Transverse colon (tissue), 3 donors: ENCODE measurements around the gene SLC2A9.

ENCODE experiments used
- EP300 ChIP-seq: sonication (generic); formaldehyde crosslinking; IDR thresholded peaks from one replicate; pipeline ENCODE4 v1.6.1; 2017; ENCODE audit warnings: antibody characterized with exemption, low read depth
- POLR2AphosphoS5 ChIP-seq, 3 donors: sonication (generic); formaldehyde crosslinking; IDR thresholded peaks; one replicate each; pipeline ENCODE4 v1.6.1; 2016; ENCODE audit warnings: antibody characterized with exemption in 3 of 3

GRCh38 chr4:10023806-10024205 lies 2.5 kb upstream of the SLC2A9 start:
- TF ChIP-seq POLR2AphosphoS5 (IDR thresholded peaks at IDR 0.05), result no peak
- no peak for TF ChIP-seq EP300
